Gastroesophageal sphincter (tissue), 3 donors: Measurements from ENCODE around the gene ARGLU1.

ENCODE experiments used
- POLR2A ChIP-seq, 2 donors: fragments of 450-650 bp; IDR thresholded peaks; one replicate each; pipeline ENCODE4 v1.6.1; 2017; ENCODE audit warnings: antibody characterized with exemption in 2 of 2, mild to moderate bottlenecking in 2 of 2, moderate library complexity in 1 of 2
- POLR2AphosphoS5 ChIP-seq: sonication (generic); formaldehyde crosslinking; IDR thresholded peaks from one replicate; pipeline ENCODE4 v1.6.1; 2017; ENCODE audit warnings: antibody characterized with exemption
- TF ChIP-seq, protein P1 (sequence below), 4 experiments: fragments of 200-600 bp in 2 of 4; fragments of 450-650 bp in 2 of 4; sonication (generic) in 1 of 4; IDR thresholded peaks; one replicate each; pipeline ENCODE4 v1.5.1; 2017 to 2019; ENCODE audit warnings: antibody characterized with exemption in 4 of 4, mild to moderate bottlenecking in 2 of 4, moderate library complexity in 2 of 4

DNA sequence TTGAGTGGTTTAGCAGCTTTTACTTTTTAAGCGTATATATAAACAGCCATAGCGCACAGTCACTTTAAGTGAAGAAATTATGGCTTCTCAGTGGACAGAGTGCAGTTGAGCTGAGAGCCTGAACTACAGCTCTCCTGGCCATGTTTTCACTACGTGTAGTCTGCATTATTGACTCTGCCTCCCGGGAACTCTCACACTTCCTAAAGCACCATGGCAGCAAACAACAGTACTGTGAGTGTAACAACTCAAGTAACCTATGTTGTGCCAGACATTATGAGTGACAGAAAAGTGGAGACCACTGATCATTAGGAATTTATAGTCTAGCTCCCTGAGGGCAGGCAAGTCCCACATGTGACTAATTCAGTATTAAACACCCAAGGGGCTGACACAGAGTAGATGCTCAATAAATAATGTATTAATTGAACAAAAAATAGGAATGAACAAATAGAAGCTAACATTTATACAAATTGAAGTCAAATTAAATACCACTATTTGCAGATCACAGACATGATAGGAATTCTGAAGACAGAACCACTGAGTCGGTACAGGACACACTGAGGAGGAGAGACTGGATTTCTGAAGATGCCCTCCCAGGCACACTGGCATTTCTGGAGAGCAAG lies 52.2 kb downstream of the ARGLU1 start:
- TF ChIP-seq, protein P1, sequence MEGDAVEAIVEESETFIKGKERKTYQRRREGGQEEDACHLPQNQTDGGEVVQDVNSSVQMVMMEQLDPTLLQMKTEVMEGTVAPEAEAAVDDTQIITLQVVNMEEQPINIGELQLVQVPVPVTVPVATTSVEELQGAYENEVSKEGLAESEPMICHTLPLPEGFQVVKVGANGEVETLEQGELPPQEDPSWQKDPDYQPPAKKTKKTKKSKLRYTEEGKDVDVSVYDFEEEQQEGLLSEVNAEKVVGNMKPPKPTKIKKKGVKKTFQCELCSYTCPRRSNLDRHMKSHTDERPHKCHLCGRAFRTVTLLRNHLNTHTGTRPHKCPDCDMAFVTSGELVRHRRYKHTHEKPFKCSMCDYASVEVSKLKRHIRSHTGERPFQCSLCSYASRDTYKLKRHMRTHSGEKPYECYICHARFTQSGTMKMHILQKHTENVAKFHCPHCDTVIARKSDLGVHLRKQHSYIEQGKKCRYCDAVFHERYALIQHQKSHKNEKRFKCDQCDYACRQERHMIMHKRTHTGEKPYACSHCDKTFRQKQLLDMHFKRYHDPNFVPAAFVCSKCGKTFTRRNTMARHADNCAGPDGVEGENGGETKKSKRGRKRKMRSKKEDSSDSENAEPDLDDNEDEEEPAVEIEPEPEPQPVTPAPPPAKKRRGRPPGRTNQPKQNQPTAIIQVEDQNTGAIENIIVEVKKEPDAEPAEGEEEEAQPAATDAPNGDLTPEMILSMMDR (IDR thresholded peaks at IDR 0.05) = no peak
- no peak for TF ChIP-seq POLR2A (IDR thresholded peaks at IDR 0.05)
- no peak for TF ChIP-seq POLR2AphosphoS5
